Hepatic stellate cell (primary cell): Measurements from ENCODE around the gene CDH5.

Experiments used
- DNase-seq: peaks from one replicate; pipeline ENCODE4 v3.0.0; 2011; ENCODE audit warnings: low spot score

The CDH5 gene

DNA sequence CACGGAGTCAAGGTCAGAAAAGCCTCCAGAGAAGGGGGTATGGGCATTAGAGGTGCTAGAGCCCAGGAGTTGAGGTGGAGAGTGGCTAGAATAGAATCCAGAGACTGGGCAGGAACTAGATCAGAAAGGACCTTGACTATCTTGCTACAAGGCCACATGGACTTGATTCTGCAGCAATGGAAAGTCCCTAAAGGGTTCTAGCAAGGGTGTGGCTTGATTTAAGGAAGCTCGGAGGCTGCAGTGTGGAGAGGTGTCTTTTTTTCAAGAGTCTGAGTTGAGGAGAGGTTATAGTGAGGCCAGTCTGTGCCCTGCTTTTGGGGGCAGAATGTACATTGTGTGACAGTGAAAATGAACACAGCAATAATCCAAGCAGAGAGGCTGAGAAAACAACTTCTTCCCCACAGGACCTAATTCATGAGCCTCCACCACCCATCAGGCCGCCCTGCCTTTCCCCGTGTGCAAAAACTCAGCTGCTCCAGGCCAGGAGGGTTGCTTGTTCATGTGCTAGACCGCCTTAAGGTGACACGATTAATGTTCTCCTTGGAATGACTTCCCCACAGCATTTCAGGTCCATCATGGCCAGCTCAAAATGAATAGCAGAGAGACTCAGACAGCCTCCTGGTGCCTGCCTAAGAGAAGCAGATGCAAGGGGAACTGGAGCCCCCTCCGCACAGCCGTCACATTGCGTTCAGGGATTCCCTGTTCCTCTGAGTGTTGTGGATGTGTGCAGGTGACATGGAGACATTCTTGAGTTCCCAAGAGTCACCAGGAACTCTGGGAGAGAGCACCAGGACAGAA, 51.9 kb downstream of the CDH5 start:
- no peak for DNase-seq

DNA sequence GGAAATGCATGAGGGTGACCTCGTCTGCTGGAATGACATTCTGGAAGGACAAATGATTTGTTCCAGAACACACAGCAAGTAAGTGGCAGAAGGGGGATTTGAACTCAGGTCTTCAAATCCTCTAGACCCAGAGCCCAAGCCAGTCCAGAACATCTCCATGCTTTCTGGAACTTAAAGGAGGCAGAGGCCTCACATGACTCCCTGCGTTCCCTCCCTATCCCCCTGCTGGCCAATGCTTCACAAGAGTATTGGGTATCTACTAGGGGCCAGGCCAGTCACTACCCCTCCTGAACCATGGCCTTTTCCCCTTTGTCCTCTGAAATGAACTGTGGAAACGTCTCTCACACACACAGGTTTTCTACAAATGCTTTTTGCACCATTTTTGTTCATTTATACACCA, 53.0 kb downstream of the CDH5 start:
- DNase-seq: no peak

DNA sequence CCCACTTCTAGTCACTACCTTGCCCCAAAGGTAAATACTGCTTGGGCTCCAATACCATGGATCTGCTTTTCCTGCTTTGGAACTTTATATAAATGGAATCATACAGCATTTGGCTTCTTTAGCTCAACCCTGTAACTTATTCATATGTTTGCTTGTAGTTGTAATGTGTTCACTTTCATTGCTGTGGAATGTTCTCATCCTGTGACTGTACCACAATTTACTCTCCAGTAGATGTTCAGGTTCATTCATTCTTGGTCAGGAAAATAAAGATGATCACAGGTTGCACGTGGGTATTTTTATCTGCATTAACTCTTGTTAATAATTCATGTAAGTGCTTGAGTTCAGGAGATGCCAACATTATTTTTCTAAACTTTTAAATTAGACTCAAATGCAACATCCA, 53.9 kb downstream of the CDH5 start:
- no peak for DNase-seq

DNA sequence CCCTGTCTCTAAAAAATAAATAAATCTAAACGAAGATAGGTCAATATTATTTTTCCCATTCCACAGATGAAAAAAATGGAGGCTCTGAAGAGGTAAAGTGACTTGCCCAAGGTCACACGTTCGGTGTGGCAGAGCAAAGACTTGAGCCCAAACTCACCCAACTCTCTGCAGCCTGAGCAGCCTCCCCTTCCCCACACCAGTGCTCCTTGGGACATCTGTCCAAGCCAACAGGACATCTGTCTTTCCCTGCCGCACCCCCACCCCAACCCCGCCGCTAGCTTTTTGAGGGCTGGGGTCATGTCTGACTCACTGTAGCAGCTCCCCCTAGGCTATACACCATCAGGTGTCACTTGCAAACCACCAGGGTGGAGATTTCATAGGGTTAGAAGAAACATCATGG, 55.4 kb downstream of the CDH5 start:
- no peak for DNase-seq

DNA sequence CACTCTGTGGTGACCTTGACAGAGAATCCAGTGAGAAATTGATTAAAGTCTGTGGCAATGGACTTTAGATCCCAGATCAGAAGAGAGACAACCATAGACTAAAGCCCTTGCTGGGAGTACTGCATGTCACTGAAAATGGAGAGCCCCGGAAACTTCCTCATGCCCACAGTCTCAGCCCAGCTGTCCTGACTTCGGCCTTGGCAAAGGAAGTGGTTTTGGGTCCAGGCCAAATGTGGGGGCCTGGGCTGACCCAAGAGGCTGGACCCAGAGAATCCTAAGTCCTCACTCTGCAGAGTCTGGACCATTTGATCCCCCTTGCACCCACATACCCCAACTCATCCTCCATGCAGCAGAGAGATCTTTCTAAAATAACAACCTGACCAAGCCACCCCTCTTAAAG, 55.9 kb downstream of the CDH5 start:
- DNase-seq: no peak

DNA sequence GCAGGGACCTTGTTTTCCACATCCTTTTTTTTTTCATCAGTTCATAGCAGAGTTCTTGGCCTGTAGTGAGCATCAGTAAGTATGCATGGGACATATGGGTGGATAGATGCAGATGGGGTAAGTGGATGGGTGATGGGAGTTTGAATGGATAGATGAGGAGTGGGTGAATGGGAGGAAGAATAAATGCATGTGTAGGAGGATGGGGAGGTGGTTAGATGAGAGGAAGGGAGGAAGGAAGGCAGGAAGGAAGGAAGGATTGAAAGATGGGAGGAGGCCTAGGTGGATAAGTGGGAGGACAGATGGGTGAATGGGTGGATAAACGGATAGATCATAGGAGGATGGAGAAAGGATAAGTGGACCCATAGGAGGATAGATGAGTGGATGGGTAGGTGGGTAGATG, 56.7 kb downstream of the CDH5 start:
- DNase-seq: no peak

DNA sequence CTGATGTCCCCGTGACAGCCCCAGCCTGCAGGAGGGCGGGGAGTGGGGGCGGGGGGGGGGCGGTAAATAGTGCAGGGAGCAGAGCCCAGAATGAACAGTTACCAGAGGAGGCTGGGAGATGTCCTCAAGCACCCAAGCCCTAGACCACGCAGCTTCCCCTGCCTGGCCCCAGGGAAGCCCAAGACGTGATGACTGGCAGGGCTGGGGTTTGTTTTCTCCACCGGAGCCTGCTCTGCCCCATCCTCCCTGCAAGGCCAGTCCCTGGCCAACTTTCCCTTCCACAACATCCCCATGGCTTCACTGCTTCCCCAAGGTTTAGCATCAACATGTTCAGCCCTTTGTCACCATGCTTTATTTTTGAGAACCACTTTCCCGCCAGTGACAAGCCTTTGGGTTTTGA, 59.2 kb downstream of the CDH5 start:
- no peak for DNase-seq

DNA sequence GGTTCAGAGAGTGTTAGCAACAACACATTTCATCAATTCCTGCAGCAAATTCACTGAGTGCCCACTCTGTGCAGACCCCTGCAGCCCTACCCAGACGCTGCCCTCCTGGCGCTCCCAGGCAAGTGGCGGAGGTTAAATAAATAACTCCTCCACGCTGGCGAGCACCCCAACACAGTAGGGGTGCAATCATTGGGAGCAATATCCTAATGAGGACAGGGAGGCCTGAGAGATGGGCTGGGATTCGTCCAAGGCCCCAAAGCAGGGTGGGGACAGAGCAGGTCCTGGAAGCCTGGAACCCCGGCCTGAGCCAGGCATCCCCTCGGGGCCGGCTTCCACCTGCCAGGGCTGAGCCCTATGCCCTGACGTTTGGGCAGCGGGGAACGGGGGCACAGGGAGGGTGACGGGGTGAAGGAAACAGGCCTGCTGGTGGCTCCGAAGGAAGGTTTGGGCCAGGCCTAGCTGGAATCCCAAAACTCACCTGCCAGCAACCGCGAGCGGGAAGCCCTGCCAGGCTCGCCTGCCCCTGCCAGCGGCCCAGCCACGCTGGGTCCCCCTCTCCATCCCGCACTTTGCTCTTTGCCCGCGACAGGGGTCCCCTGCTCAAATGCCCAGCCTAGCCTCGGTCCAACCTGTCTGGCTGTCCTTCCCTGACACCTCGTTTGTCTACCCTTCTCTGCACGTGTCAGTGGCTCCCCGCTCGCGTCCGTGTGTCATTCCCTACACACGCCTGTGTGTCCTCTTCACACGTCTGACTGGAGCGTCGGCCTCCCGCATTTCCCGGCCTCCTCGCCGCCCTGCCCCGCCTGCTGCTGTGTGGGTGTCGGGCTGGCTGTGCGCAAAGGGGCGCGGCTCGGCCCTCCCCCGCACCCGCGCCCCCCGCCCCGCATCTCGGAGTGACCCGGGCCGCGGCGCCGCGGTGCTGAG, 59.9 kb downstream of the CDH5 start:
- no peak for DNase-seq

DNA sequence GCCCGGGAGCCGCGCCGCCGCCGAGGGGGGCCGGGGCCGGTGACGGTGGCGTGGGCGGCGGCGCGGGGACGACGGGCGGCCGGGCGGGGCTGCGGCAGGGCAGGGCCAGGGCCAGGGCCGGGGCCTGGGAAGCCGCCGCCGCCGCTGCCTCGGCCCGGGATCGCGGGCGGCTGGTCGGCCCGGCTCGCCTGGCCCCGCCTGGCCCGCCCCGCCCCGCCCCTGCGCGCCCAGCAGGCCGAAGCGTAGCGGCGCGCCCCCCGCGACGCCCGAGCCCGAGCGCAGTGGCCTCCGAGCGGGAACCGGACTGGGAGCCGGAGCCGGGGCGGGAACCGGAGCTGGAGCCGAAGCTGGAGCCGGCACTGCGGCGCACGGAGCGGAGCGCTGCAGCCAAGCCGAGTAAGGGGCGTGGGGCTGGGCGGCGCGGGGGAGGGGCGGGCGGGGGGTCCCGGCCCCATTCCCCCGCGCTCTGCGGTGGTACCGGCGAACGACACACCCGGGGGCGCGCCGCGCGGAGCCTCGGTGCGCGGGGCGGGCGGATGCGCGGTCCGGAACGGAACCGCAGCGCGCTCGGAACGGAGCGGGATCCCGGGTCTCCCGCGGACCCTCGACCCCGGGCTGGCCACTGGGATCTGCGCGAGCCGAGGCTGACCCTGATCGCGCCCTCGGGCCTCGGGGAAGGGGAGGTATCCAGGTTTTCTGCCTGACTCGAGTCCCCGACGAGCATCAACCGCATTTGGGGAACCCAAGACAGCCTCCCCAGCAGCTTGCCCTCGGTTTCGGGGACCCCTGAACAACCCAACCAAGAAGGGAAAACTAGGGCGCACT, 60.8 kb downstream of the CDH5 start, which contains the start of gene BEAN1:
Gene BEAN1 (plus strand): TSS at position 260 of the 825 bp plus-strand sequence. CDS start 10,382 bp downstream, outside the sequence.
- DNase-seq: peak; percentile 60

DNA sequence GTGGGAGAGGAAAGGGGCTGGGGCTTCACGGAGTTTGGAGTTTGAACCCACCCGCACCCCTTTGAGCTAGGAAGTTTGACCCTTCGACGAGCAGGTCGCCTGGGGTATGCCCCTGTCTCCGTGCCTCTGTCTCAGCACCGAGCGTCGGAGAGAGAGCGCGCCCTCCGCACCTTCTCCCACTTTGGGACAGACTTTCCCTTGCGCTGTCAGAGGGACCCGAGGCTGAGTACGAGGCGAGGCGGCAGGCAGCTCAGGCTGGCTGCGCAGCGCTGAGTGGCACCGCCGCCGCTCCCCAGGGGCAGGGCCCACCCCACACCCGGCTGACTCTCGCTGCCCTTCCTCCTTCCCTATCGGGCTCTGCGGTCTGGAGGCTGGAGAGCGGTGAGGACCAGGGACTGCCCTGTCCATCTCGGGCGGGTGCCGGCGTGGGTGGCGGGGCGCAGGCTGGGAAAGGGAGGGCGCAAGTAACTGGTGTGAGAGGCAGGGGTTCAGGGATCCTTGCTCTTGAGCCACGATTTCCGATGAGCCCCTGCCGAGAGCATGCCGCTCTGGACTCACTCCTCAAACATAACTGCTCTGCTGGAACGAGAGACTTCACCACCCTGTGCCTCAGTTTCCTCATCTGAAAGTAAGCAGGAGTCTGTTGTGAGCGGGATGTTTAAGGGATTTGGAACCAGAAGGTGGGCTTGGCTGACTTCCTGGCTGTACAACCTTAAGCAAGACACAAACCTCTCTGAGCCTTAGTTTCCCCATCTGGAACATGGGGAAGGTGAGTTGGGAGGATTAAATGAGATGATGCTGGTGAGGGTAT, 61.6 kb downstream of the CDH5 start:
- DNase-seq: no peak

DNA sequence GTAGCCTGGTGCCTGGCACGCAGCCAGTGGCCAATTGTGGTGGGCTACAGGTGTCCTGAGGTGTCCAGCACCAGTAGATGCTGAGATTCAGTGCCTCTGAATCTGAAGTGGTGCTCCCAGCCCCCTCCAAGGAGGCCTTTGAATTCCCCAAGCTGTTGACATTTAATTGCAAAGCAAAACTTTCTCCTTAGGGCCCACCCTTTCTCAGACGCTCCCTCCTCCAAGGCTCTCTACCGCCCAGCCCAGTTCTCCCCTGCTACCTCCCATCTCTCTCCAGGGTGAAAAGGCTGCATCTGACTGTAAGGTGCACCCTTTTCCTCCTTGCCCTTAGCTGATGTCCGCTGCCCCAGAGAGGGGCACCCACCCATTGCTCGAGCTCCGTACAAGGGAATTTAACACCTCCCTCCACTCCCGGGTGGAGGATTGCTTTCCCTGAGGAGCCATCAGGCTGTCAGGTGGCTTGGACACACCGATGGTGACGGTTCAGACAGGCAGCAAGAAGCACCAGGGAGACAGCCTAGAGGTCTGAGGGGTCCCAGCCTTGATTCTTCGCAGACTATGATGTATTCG, 62.3 kb downstream of the CDH5 start:
- DNase-seq: no peak

DNA sequence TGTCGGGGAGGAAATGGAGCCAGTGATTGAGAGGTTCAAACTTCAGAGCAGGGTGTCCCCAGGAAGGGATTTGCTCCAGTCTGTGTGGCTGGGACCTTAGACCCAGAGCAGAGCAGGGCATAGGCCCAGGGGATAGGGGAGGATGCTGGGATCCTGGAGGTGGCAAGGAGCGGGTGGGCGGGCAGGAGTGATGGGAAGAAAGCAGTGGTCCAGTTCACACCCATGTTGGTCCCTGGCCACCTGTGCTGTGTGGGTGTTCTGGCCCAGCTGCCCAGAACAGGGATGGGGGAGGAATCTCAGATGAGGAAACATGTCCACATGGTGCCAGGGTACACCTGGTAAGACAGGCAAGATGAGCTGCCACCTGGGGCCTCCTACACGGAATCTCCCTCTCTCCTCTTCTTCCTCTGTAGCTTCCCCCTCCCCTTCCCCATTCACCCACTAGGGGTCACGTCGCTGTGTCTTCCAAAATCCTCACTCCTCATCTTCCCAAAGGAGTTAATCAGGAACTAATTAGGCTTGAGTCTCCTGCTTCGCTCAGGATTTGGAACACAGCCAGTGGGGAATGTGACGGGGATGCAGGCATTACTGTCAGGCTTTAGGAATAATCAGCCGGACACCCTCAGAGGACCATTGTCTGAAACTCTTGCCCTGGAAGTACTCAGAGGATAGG, 62.9 kb downstream of the CDH5 start:
- DNase-seq: no peak

DNA sequence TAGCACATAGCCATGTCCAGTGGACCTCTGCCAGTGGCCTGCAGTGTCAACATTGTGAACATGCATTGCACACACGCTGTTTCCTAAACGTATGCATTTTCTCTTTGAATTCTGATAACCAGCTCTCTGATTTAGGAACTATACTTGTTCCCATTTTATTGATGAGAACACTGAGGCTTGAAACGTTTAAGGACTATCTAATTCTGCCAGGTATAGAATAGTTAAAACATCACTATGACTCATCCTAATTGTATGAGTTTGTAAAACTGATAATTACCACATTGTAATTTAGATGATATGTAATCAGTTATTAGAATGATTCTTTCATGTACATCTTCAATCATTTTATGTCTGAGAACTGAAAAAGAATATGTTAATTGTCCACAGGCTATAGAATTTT, 63.7 kb downstream of the CDH5 start:
- DNase-seq: no peak

DNA sequence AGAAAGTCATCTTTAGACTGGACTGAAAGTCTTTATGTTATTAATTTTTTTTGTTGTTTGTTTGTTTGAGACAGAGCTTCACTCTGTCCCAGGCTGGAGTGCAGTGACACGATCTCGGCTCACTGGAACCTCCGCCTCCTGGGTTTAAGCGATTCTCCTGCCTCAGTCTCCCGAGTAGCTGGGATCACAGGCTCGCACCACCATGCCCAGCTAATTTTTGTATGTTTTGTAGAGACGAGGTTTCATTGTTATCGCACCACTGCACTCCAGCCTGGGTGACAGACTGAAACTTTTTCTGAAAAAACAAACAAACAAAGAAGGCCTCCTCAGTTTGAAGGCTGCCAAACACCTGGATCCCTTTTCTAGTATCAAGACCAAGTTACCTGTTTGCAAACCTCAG, 65.3 kb downstream of the CDH5 start:
- DNase-seq: no peak

DNA sequence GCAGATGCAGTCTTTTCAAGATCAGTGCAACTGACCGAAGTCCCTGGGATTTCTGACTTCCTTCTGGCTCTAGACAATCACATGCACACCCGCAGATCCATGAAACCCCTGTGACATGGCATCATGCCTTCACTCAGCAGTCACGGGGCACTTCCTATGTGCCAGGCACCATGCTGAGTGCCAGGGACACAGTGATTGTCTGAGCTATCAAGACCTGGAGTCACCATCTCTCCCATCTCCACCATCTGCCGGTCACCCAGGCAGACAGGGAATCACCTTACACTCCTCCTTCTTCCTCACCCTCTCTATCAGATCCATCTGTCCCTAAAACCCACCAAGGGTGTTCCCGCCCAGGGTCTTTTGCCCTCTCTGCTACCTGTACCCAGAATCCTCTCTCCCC, 65.9 kb downstream of the CDH5 start:
- no peak for DNase-seq

DNA sequence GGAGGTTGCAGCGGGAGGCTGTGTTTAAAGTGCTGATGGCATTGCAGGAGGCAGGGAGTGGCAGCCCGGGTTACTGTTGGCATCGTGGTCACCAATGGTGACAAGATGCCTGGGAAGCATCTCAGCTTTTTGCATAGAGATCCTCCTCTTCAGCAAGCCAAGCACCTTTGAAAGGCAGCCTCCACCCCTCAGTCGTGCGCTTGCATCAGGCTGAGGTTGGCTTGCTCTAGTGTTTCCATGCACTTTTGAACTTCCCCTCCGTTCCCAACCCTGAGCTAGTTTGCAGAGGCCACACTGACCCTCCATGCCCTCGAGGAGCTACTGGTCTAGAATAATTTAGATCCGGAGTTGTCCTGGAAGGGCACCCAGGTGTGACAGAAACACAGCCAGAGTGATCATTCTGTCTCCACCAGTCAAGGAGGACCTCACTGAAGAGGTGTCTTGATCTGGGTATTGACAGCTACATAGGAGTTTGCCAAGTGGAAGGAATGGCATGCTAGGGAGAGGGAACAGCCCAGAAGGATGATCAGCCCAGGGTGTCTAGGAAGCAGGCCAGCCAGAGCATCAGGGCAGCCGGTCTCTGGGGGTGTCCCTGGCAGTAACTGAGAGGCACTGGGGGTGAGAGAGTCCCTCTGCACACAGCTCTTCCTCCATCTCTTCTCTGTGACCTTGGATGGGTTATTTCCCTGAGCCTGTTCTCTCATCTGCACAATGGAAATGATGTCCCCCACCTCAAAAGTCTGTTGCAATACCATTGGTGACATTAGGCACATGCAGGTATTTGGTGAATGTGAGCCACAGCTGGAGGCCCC, 68.3 kb downstream of the CDH5 start:
- no peak for DNase-seq

DNA sequence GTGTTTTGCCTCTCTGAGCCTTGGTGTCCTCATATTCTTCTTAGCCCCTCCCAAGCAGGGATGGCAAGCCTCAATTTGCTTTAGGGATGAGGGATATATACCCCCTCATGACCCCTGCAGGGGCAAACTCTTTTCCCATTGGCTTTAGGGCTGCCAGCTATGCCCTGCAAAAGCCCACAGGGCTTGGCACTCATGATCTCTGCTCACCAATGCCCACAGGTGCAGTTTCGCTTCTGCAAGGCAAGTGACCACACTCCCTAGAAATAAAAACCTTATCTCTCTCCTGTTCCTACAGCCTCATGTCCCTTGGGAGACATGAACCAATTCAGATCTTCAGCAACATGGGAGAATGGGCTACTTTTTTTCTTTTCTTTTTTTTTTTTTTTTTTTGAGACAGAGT, 69.4 kb downstream of the CDH5 start:
- no peak for DNase-seq

DNA sequence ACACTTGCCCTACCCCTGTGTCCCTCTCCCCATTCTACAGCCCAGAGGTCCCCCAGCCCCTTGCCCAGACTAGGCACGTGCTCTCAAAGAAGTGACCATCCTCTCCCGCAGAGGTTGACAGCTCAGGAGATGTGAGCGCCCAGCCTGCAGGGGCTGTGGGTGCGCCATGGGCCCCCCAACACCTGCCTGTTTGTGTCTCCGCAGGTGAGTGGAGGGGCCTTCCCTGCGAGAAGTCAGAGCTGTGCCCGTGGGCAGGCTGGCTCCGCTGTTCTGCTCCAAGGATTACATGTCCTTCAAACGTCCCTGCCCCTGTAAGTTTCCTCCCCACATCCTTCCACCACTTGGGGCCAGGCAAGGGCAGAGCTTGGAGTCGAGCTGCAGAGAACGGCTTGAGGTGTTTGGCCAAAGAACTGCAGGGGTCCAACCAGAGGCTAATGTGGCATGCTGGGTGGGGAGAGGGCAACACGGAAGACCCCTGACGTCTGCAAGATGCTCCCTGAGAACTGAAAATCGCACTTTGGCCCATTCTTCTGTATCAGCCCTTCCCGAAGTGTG, 71.0 kb downstream of the CDH5 start:
- no peak for DNase-seq

DNA sequence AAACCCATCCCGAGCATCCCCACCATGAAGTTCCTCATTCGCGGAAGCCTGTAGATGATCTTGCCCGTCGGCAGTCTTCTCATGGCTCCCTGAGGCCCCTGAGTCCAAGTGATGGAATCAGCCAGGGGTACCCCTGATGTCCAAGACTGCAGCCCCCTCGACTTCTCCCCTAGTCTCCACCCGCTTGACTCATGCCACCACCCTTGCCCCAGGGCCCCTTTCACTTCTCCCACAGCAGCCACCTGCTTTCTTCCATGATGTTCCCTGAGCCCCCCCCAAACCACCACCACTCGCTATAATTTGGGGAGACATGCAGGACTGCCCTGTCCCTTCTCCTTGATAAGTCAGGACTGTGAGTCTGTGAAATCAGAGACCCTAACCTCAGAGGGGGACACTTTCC, 72.0 kb downstream of the CDH5 start:
- no peak for DNase-seq
